HepG2 (cell line): ENCODE data around the gene CAMSAP1. TPM values are rescaled to one million over a fixed set of nuclear protein-coding genes. Genes with fewer than 3 reads are reported as not detected.

Experiments used
- ATAC-seq: fragments of 200-7000 bp; cut with Tn5 transposase; 3 replicates; pipeline ENCODE4 v1.9.1; 2020; ENCODE audit warnings: mild to moderate bottlenecking, moderate library complexity
- BruUV-seq: library from RNA; stranded (reverse); fragments of 400-500 nt; replicated peaks from 2 replicates; lab custom pipeline; 2021; lab: Mats Ljungman, UMichigan
- CTCF ChIA-PET: fragments of 300-600 bp; formaldehyde crosslinking; extraction: SDS; loops from one replicate; lab custom pipeline; 2021; ENCODE audit warnings: low total read pairs, inconsistent platforms, low intra/inter-chr PET ratio; lab: Yijun Ruan, JAX
- POLR2A ChIA-PET: fragments of 350-600 bp; sonication (Branson Sonifier 250); formaldehyde crosslinking; loops from one replicate; lab custom pipeline; 2020; ENCODE audit warnings: antibody characterized with exemption, inconsistent platforms; lab: Yijun Ruan, JAX
- DNase-seq: peaks from one replicate; pipeline ENCODE4 v3.0.0-alpha.2; 2015; ENCODE audit warnings: low spot score
- FAIRE-seq: peaks from 3 replicates; lab custom pipeline; 2011; peaks lifted over from hg19 to GRCh38; lab: Jason Lieb, UNC
- H2AFZ ChIP-seq: one replicate; pipeline ENCODE4 v1.6.1; 2011; ENCODE audit warnings: low read length, inconsistent platforms
- H3K27ac ChIP-seq: fragments of 300-600 bp; 3 replicates; pipeline ENCODE4 v1.8.0; 2011; ENCODE audit warnings: mixed run types, mild to moderate bottlenecking, mixed read lengths, low read length, inconsistent platforms; ENCODE audit not compliant: insufficient read depth; ENCODE audit errors: extremely low read length
- H3K27me3 ChIP-seq, 2 experiments: fragments of 200-600 bp in 1 of 2; 2 replicates in 1 of 2; 3 replicates in 1 of 2; pipeline versions ENCODE4 v1.6.0 to v1.8.0; 2011; ENCODE audit warnings: low read length in 2 of 2, mild to moderate bottlenecking in 2 of 2, moderate library complexity in 2 of 2, inconsistent platforms in 1 of 2; ENCODE audit not compliant: insufficient read depth in 2 of 2, control insufficient read depth in 1 of 2
- H3K36me3 ChIP-seq, 2 experiments: fragments of 200-600 bp in 1 of 2; replicated peaks in 1 of 2; 2 replicates in 1 of 2; 3 replicates in 1 of 2; pipeline versions ENCODE4 v1.5.1 to v1.8.0; 2011; ENCODE audit warnings: low read length in 2 of 2, inconsistent platforms in 1 of 2; ENCODE audit not compliant: insufficient read depth in 2 of 2, control insufficient read depth in 1 of 2
- H3K4me1 ChIP-seq: 2 replicates; pipeline ENCODE4 v1.5.1; 2012; ENCODE audit warnings: low read length, inconsistent platforms; ENCODE audit not compliant: insufficient read depth
- H3K4me2 ChIP-seq: 2 replicates; pipeline ENCODE4 v1.6.0; 2011; ENCODE audit warnings: low read depth, low read length, inconsistent platforms
- H3K4me3 ChIP-seq, 3 experiments: fragments of 200-600 bp in 1 of 3; sonication (generic), shearing (Covaris generic) in 1 of 3; replicated peaks in 1 of 3; 2 replicates each; pipeline ENCODE4 v1.5.1; 2011 to 2016; ENCODE audit warnings: low read length in 3 of 3, inconsistent platforms in 2 of 3, low read depth in 2 of 3, mild to moderate bottlenecking in 2 of 3, control low read depth in 1 of 3, mixed read lengths in 1 of 3; ENCODE audit not compliant: insufficient read depth in 1 of 3
- H3K79me2 ChIP-seq: one replicate; pipeline ENCODE4 v1.6.1; 2011; ENCODE audit warnings: low read length, inconsistent platforms; ENCODE audit not compliant: insufficient read depth
- H3K9ac ChIP-seq: 2 replicates; pipeline ENCODE4 v1.6.0; 2011; ENCODE audit warnings: mild to moderate bottlenecking, low read depth, low read length, inconsistent platforms; ENCODE audit not compliant: insufficient read depth
- H3K9me3 ChIP-seq: 2 replicates; pipeline ENCODE4 v1.5.1; 2012; ENCODE audit warnings: mild to moderate bottlenecking, low read length
- H4K20me1 ChIP-seq: 2 replicates; pipeline ENCODE4 v1.6.0; 2011; ENCODE audit warnings: inconsistent platforms, mild to moderate bottlenecking, low read length, moderate library complexity; ENCODE audit not compliant: insufficient read depth
- ESRRA ChIP-seq: sonication (generic); formaldehyde crosslinking; IDR thresholded peaks from 2 replicates; pipeline ENCODE4 v1.5.1; 2020; ENCODE audit warnings: mild to moderate bottlenecking, low read depth, missing genetic modification reagents
- HOXD1 ChIP-seq: sonication (generic); formaldehyde crosslinking; IDR thresholded peaks from 2 replicates; pipeline ENCODE4 v1.5.0; 2020; ENCODE audit warnings: missing genetic modification reagents
- ZNF678 ChIP-seq: sonication (generic); formaldehyde crosslinking; IDR thresholded peaks from 2 replicates; pipeline ENCODE4 v1.4.0; 2020; ENCODE audit warnings: mild to moderate bottlenecking, missing genetic modification reagents
- WGBS: methylation state at CpG from one replicate; pipeline ENCODE4 v1.1.6; 2017; ENCODE audit warnings: low lambda C conversion rate; 5-methylcytosine and 5-hydroxymethylcytosine counted together
- in situ Hi-C: cut with HindIII; loops from 2 replicates; pipeline ENCODE4 v1.10.0; 2017; ENCODE audit warnings: low pct_unique_long_range_greater_than_20kb; ENCODE audit not compliant: extremely low pct_ligation_motif_present
- intact Hi-C: fragments of 100-400 bp; cut with micrococcal nuclease; formaldehyde crosslinking; loops from one replicate; pipeline ENCODE4 v1.10.0; 2022; ENCODE audit not compliant: unreplicated experiment
- polyA plus RNA-seq, 8 experiments: library from polyadenylated mRNA; depleted of rRNA in 3 of 8; stranded (reverse) in 7 of 8; unstranded in 1 of 8; fragments of >200 nt; fragmentation: Illumina TruSeq in 4 of 8; extraction: Trizol in 4 of 8; gene quantifications; 2 replicates each; pipeline versions ENCODE4 v1.2.1 to v1.2.3, GENCODE V29; 2011 to 2016; ENCODE audit warnings: low read depth in 4 of 8, missing spikeins in 1 of 8, mixed read lengths in 1 of 8; ENCODE audit not compliant: insufficient read depth in 1 of 8
- total RNA-seq, 5 experiments: library from RNA; depleted of rRNA; stranded (reverse); fragments of >200 nt; fragmentation: Illumina TruSeq; extraction: Trizol; gene quantifications; 2 replicates each; pipeline ENCODE4 v1.2.3, GENCODE V29; 2016; ENCODE audit warnings: low read depth in 1 of 5
- TF ChIP-seq, protein P1 (sequence below): sonication (generic); formaldehyde crosslinking; IDR thresholded peaks from 2 replicates; pipeline ENCODE4 v1.4.0; 2020; ENCODE audit warnings: mild to moderate bottlenecking, missing genetic modification reagents, borderline replicate concordance
- TF ChIP-seq, protein P2 (sequence below): IDR thresholded peaks from 2 replicates; pipeline ENCODE4 v1.6.1; 2016; ENCODE audit warnings: missing genetic modification reagents, missing compliant biosample characterization

CAMSAP1 gene
- total and polyA plus RNA-seq, 2 of the 13 experiments (the other 11 are each of a cell fraction or from before 2014, with no cell fraction given): 3.8 to 12.4 TPM

GRCh38 chr9:135909371-135909770, 2.0 kb upstream of the CAMSAP1 start (continued):
- TF ChIP-seq, protein P1, sequence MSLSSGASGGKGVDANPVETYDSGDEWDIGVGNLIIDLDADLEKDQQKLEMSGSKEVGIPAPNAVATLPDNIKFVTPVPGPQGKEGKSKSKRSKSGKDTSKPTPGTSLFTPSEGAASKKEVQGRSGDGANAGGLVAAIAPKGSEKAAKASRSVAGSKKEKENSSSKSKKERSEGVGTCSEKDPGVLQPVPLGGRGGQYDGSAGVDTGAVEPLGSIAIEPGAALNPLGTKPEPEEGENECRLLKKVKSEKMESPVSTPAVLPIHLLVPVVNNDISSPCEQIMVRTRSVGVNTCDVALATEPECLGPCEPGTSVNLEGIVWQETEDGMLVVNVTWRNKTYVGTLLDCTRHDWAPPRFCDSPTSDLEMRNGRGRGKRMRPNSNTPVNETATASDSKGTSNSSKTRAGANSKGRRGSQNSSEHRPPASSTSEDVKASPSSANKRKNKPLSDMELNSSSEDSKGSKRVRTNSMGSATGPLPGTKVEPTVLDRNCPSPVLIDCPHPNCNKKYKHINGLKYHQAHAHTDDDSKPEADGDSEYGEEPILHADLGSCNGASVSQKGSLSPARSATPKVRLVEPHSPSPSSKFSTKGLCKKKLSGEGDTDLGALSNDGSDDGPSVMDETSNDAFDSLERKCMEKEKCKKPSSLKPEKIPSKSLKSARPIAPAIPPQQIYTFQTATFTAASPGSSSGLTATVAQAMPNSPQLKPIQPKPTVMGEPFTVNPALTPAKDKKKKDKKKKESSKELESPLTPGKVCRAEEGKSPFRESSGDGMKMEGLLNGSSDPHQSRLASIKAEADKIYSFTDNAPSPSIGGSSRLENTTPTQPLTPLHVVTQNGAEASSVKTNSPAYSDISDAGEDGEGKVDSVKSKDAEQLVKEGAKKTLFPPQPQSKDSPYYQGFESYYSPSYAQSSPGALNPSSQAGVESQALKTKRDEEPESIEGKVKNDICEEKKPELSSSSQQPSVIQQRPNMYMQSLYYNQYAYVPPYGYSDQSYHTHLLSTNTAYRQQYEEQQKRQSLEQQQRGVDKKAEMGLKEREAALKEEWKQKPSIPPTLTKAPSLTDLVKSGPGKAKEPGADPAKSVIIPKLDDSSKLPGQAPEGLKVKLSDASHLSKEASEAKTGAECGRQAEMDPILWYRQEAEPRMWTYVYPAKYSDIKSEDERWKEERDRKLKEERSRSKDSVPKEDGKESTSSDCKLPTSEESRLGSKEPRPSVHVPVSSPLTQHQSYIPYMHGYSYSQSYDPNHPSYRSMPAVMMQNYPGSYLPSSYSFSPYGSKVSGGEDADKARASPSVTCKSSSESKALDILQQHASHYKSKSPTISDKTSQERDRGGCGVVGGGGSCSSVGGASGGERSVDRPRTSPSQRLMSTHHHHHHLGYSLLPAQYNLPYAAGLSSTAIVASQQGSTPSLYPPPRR (CRISPR knock-in tag): no peak
- TF ChIP-seq ESRRA (CRISPR knock-in tag): no peak
- TF ChIP-seq, protein P2, sequence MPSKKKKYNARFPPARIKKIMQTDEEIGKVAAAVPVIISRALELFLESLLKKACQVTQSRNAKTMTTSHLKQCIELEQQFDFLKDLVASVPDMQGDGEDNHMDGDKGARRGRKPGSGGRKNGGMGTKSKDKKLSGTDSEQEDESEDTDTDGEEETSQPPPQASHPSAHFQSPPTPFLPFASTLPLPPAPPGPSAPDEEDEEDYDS (CRISPR knock-in tag): no peak

DNA sequence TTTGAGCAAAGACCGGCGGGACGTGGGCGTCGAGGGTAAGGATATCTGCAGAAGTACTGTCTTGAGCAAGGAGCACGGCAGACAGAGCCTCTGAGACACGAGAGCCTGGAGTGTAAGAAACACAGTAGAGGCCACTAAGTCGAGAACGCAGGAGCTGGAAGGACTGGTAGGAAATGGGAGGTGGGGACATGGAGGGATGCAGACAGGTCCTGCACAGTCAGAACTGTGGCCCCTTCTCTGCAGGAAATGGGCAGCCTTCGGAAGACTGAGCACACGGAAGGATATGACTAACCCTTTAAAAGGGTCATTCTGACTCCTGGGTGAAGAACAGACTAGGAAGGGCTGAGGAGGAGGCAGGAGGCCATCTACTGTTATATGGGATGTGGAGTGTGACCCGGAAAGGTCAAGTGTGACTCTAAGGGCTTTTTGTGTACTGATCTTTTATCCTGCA, 1.4 kb upstream of the CAMSAP1 start:
- H3K79me2 ChIP-seq: peaks cover 45% of the 10 kb centered on the region
- H3K9ac ChIP-seq: peak overlapping the region; percentile 78; the same call in 1 of the 2 replicates
- no peak overlapping the region for H2AFZ ChIP-seq
- in situ Hi-C loops: no loop called here
- H3K36me3 ChIP-seq: peaks cover 3 to 22% of the 10 kb centered on the region in 2 experiments
- POLR2A ChIA-PET: no interaction called here
- peaks cover 46% of the 10 kb centered on the region for H3K4me1 ChIP-seq
- no peak for FAIRE-seq
- CTCF ChIA-PET: no interaction called here
- H3K27ac ChIP-seq: no peak overlapping the region
- WGBS: 79% methylated on average over 12 of the region's 12 CpGs
- H3K4me2 ChIP-seq: peak overlapping the region; percentile 88
- no peak for TF ChIP-seq HOXD1
- no peak for TF ChIP-seq ZNF678
- DNase-seq: no peak
- H3K4me3 ChIP-seq: peak overlapping the region; percentile 54 to 89 (median 84)
- ATAC-seq: no peak
- intact Hi-C loops: no loop called here
- H3K9me3 ChIP-seq: 0 out of 2 replicates have a peak, but pooled peaks cover 1% of the 10 kb centered on the region
- H3K27me3 ChIP-seq: no peaks in the 10 kb centered on the region
- H4K20me1 ChIP-seq: peaks cover 11% of the 10 kb centered on the region
- no TSS peak for BruUV-seq
